NCI-H774 (cell line): ENCODE measurements around the gene ZNF423.

ENCODE experiments used
- DNase-seq: peaks from one replicate; lab custom pipeline; 2025; lab: John Stamatoyannopoulos, UW

Gene ZNF423

DNA sequence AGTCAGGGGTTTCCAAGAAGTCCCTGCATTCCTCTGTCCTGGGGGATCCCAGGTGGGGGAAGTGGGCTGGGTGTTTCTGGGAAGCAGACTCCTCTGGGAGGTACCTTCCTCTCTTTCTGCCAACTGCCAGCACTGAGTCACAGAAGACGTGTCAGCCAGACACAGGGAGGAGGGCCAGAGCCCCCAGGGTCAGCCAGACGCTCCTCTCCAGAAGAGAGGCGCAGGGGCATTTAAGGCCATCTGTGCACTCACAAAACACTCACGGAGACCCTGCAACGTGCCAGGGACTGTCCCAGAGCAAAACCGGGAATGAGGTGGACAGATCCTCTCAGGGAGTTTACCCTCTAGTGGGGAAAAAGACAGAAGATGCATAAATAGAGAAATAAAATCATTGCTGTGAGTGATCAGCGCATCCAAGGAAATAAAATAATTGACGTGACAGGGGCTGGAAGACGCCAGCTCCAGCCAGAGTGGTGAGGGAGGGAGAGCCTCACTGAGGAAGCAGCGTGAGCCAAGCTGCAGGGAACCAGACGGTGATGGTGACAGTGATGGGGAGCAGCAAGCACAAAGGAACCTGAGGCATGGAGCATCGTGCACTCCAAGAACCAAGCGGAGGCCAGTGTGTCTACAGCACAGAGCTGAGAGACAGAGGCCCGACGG lies 105.4 kb downstream of the ZNF423 start:
- no peak for DNase-seq

DNA sequence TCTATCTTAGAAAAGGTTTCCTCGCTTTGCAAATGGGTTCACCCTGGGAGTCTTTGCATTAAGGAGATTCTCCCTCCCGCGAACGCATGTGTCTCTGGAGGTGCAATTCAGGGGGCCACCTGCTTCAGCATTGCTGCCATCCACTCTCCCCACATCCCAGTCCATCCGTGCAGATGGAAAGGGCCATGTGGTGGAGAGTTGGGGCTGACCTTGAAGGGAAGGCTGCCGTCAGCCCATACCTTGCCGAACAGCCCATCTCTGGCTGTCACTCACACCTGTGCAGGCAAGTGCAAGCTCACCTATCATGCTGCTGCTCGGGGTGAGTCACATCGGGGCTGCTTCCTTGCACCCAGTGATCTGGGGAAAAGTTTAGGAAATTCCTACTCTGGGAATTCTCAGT lies 106.1 kb downstream of the ZNF423 start:
- no peak for DNase-seq

DNA sequence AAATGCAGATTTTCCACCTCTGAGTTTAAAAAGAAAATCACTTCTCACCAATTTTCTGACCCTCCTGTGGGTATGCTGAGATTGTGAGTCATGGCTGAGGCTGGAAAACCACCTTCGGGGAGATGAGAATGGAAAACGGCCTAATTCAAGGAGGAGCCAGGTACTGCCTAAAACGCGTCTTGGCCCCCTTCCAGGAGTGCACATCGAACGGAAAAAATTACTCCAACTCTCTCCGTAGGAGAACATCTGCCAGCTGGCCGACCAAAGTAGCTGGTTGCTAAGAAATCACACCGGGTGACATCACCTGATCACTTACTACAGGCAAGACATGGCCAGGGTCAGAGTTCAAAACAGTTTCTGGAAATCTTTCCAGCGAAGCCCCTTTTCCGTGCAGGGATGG lies 107.6 kb downstream of the ZNF423 start:
- no peak for DNase-seq

DNA sequence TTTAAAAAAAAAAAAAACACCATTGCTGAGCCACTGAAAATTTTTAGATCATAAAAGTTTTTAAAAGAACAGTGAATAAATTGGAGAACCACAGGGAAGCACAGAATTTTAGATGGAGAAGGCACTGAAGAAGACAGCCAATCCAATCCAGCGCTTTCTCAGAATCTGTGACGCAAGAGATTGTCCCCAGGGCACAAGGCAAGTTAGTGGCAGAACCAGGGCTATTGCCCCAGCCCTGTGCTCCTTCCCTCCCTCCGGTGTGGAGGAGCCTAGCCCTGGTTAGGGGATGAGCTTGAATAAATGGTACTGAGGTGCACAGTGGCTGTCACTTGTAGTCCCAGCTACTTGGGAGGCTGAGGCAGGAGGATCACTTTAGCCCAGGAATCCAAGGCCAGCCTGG lies 108.3 kb downstream of the ZNF423 start:
- no peak for DNase-seq

DNA sequence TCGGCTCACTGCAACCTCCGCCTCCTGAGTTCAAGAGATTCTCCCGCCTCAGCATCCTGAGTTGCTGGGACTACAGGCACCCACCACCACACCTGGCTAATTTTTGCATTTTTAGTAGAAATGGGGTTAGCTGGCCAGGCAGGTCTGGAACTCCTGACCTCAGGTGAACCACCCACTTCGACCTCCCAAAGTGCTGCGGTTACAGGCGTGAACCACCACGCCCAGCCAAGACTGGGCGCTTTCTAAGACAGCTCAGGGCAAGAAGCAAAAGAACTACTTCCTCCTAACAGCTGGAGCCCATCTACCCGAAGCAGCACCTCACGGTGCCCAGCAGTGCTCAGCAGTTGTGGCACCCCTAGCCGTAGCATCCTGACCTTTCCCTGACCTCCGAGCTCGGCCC lies 109.4 kb downstream of the ZNF423 start:
- no peak for DNase-seq

DNA sequence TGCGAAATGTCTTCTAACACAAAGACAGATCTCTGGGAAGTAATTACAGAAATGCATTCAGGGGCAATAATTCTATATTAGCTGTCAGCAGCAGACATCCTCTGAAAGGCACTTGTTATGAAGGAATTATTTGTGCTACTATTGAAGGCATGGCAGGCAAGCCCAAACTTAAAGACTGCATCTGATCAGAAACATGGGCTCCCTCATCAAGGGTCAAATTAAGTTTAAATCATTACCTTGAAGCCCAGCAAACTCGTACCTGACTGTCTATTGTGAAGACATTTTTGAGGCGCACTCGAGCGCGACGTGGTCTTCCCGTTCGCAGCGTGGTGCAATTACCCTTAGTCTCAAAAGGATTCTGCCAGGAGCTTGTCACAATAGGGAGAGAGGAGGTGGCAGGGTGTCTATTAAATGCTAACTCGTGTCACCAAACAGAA lies 110.6 kb downstream of the ZNF423 start:
- no peak for DNase-seq

DNA sequence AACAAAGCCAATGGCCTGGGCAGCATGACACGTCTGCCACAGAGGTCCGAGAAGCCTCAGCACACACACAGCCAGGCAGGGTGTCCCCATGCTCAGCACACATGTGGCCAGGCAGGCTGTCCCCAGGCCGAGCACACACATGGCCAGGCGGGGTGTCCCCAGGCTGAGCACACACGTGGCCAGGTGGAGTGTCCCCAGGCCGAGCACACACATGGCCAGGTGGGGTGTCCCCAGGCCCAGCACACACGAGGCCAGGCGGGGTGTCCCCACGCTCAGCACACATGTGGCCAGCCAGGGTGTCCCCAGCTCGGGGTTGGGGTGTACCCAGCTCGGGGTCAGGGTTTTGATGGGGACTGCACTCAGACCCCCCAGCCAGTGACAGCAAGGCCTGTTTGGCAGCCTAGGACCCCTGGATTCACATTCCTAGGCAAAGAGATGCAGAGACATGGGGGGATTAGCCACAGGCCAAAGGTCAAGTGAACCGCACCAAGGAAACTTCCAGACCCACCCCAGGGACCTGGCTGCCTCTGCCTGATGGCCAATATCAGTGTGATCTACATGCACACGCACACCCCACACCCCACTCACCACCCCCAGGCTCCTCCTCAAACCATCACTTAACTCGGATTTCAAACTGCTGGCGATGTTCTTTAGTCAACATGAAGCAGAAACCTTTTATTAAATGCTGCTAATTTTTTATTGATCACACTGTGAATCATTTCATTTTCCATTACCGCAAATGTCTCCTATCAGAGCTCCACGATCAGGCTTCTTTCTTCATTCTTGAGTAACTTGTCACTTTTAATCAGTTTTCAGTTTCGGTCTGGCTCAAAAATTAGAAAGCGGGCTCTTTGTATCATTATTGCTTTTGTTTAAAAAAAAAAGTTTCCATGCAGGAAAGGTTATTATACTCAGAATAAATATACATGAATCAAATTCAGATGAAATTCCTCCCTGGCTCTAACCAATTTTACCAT lies 111.4 kb downstream of the ZNF423 start:
- no peak for DNase-seq

DNA sequence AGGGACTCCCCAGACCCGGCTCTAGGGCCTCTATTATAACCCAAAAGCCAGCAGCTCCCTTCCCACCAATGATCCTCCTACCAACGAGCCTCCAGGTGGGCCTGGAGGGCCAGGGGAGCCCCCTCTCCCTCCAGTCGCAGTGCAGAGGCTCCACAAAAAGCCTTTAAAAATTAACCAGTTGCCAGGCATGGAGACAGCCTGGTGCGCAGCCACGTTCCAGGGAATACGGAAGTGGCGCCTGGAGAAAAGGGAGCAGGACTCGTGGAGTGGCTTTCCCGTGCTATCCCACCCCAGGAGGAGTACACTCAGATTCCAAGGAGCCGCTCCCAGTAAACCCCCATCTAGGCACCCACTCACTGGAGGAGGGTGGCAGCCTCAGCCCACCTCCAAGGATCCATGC lies 112.3 kb downstream of the ZNF423 start:
- DNase-seq: no peak

DNA sequence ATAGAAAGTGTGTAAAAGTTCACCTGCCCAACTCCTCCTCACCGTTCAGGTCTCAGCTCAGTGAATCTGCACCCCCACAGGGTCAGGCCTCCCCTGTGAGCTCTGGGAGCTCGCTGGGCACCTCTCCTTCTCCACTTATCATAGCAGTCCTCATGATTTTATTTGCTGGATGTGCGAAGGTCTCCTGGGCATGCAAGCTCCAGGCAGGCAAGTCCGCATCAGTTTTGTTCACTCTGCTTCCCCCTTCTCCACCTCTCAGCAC lies 112.8 kb downstream of the ZNF423 start:
- DNase-seq: no peak

DNA sequence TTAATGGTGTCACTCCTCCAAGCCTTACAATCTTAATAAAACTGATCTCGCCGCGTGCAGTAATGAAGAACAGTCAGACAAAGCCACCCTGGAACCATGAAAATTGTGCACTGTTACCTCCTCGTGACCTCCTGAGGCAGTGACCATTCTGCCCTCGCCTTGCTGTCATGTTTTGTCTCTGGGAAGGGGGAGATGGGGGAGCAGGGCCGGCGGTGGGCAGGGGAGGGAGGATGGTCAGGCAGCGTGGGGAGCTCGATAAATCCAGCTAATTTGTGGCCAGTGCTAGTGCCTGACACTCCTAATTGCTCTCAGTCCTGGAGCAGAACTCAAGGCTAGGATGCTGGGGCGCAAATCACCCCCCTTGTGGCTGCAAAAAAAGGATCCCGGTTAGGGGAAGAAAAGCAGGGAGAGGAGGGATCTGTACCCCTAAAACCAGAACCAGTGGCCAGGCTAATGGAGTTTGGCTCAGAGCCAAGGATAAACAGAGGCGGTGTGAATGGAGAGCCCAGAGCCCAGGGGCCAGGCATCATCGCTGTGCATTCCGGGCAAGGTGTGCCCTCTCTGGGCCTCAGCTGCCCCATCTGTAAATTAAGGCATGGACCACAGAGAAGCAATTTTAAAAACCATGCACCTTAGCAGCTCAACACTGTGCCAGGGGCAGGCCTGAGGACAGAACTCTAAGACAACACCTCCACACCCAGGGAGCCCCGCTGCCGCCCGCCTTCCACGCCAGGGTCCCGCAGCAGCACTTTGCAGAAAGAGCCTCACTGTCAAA lies 113.3 kb downstream of the ZNF423 start:
- DNase-seq: no peak

DNA sequence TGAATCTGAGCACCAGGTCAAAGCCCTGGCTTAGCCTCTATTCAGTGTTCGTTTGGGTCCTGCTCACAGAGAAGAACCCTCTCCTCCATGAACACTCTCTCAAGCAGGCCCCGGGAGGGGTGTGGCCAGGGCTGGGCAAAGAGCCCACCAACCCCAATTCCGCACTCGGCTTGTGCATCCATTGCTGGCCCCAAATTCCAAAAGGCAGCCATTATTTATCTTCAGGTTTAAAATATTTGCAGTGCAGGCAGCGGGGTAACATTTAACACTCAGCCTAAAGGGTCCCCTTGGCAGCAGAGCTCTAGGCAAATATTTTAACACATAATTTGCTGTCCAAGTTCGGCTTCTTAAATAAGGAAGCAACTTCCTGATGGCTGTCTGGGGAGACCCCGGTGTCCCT lies 115.7 kb downstream of the ZNF423 start:
- no peak for DNase-seq

DNA sequence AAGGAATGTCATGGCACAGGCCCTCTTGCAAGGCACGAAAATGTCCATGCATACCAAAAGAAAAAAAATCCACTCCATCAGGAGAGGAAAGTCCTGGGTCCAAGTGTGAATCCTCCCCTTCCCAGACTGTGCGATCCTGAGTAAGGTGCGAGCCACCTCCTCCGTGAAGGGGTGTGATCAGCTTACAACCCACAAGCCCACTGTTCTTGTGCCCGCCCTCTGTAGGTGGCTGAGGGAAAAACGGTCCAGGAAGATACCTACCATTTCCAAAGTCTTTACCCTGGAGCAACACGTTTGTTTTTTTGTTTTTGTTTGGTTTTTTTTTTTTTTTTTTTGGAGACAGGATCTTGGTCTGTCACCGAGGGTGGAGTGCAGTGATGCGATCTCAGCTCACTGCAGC lies 116.5 kb downstream of the ZNF423 start:
- no peak for DNase-seq

DNA sequence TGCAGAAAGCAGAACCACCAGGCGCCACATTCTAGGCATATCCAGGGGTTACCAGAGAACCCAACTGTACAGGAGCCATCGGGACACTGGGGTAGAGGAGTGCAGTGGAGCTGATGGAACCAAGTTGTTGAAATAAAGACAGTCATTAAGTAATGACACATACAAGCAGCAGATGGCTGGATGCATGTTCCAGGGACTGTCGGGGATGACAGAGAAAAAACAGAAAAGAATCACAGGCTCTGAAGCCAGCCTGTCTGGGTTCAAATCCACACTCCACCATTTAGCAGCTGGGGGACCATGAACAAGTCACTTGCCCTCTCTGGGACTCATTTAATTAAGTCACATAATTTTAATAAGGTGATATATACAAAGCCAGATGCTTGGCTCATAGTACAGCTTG lies 117.1 kb downstream of the ZNF423 start:
- DNase-seq: no peak

DNA sequence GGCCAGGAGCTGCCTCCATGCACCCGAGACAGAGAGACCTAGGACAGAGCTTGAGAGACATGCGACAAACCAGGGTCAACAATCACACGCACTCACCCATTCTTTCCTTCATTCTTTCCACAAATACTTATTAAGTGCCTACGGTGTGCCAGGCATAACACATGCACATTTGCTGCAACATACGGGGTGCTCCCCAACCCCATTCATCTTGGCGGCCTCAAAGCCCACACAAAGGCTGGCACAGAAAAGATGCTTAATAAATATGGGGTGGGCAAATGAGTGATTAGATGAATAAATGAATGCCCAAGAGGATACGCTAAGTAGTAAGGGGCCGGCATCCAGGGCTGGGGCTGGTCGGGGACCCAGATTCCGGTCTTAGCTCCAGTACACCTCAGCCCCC lies 117.9 kb downstream of the ZNF423 start:
- DNase-seq: no peak

DNA sequence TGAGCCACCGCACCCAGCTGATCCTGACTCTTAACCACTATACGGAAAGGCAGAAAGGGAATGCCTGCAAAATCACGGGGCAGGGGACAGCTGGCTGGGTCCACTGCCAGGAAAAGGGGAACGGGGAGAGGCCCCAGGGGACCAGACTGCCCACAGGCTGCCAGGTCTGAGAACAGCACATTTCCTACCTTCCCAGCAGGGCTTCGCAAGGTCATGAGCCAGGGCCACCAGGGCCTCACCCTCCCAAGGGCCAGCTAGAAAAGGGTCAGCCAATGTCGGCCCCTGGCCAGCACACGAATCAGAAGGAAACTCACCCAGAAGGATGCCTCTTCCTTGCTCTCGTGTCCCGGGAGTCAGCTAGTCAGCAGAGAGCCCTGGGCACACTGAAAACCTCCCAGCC lies 118.4 kb downstream of the ZNF423 start:
- no peak for DNase-seq

DNA sequence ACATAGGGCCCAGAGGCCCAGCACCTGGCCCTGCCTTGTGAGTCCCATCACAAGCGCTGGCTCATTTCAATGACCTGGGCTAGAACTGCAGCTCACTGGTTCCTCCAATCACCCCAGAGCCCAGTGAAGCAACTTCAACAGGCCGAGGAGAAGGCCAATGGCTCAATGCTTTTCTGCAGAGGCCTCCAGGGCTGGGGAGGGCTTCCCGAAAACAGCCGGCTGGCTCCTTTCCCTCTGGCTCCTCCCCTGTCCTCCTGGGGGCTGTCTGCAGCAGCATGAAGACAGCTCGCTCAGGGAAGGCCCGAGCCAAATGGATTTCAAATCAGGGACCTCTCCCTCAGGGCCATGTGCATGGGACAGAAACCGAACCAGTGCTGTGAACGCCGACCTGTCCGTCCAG lies 121.6 kb downstream of the ZNF423 start:
- DNase-seq: no peak

DNA sequence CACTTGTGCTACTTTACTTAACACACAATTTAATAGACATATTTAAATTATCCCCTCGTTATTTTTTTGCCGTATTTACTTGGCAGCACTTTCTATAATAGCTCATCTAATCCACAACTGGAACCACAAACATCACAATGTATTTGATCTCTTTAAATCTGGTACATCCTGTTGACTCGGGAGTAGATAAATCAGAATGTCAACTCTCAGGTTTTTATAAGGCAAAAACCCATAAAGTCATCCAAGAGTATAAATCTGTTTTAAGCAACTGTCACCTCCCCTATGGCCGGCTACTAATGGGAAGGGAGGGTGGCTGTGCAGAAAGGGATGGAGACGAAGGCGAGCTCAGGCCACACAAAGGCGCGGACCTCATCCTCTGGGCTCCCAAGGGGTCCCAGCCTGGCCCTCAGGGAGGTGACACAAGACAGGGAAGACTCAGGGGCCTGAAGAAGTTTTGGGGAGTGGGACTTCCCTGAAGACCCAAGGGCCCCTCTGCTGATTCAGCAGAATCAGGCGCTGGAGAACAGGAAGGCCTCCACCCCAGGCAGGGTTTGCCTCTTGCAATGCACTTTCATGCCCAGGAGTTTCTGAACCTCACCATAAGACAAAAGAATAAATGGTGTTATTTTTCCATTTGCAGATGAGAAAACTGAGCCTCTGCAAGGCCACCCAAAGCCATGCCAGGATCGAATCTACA lies 122.5 kb downstream of the ZNF423 start:
- no peak for DNase-seq

DNA sequence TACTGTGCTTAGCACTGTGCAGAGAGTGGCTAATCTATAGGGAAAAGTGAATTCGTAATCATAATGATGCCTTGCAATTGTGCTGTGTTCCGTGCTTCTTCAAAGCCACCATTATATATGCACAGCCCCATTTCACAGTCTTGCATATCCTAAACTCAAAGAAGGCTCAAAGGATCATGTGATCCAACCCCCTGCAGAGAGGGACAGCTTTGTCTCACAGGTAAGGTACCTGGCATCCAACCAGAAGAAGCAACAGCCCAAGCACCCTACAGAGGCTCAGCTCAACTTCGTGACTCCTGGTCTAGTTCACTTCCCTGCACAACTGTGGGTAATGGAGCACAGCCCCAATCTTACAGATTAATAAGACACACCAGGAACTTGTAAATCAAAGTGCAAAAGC lies 124.0 kb downstream of the ZNF423 start:
- DNase-seq: no peak

DNA sequence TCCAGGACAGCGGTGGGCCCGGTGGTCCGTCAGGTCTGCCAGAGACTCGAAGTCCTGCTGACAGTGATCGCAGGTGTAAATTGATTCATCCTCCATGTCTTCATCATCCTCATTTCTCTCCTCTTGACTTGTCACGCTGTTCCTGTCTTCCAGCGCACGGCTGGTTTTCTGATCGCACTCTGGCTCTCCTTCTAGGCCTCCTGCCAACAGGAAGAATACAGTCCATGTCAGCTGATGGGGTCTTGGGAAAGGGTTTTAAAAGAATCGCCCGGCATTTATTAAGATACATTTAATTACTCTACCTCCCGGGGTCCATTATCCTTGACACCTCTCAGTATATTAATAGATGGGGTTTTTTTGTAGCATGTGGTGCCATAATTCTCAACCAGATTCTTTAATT lies 125.1 kb downstream of the ZNF423 start:
- no peak for DNase-seq

DNA sequence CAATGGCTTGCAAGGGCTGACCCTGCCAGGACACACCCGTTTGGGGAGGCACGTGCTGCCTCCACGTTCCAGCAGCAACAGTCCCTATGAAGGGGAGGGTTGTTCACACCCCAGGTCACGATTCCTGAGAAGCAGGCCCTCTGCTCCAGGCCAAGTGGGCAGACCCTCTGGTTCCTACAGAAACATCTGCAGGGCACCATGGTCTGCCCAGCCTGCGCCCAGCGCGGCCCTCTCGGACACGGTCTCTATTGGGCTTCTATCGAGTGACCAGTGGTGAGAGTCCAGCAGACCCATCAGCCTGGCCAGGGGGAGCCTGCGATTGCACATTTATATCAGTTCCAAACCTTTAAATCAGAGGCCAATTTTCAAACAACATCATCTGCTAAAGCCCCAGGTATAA lies 128.3 kb downstream of the ZNF423 start:
- no peak for DNase-seq

DNA sequence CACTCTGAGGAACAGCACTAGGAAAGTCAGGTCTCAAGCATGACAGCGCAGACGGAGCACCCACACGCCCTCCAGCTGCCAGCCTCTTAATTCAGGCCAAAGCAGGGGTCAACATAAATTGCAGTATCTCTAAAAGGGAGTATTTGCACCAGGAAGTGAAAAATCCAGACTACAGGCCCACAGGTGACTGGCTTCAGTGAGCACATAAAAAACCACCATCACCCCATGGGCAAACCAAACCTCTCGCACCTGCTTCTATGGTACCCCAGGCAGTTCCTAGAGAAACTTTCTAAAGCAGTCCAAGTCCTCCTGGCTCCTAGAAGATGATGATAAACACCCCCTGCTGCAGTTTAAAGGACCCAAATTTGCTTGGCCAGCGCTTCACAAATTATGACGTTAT lies 129.8 kb downstream of the ZNF423 start:
- no peak for DNase-seq

DNA sequence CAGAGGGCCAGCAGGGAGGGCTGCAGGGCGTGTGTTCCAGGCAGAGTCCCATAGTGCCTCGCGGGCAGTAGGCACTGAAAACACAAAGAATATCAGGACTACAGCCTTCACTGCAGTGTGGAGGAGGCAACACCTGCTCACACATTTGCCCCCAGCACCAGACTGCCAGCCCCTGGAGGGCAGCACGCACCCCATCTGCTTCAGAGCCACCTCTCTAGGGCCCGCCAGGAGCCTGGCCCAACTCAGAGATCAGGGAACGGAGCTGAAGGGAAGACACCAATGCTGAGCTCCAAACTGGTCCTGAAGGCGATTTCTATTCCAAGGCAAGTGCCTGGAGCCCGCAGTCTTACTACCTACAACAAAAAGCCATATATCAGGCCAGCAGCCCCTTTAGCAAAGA lies 130.3 kb downstream of the ZNF423 start:
- no peak for DNase-seq
